IPS-NIHi7 (cell line): Measurements from ENCODE around the gene VWC2L.
A peak's percentile ranks its signal among the peaks of the same experiment; 100 is the strongest.

Experiments used
- DNase-seq: peaks from one replicate; pipeline ENCODE4 v3.0.0; 2012; ENCODE audit warnings: mixed read lengths; ENCODE audit errors: extremely low spot score

Gene VWC2L

GRCh38 chr2:214410918-214411554 is at the start of gene VWC2L:
TSS of gene VWC2L (plus strand) at chr2:214411054. CDS start at chr2:214414194, 3,140 bp downstream.
- peak; percentile 84 for DNase-seq

DNA sequence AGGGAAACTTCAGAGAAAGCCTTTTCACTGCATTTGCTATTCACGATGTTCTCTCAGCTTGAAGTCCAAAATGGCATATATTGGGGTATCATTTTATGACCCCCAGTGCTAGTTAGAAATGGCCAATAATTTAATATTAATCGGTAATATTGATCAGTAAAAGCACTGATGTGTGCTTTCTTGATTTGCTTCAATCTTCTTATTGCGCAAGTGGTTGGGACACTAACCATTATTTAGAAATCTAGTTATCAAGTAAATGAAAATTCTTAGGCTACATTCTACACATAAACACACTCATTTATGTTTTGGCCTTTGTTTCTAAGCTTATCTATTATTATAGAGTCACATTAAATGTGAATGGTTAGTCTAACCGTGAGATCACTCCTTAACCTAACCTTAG is 49.7 kb upstream of the VWC2L start:
- DNase-seq, result no peak

GRCh38 chr2:214365549-214365948 is 45.3 kb upstream of the VWC2L start:
- no peak for DNase-seq

DNA sequence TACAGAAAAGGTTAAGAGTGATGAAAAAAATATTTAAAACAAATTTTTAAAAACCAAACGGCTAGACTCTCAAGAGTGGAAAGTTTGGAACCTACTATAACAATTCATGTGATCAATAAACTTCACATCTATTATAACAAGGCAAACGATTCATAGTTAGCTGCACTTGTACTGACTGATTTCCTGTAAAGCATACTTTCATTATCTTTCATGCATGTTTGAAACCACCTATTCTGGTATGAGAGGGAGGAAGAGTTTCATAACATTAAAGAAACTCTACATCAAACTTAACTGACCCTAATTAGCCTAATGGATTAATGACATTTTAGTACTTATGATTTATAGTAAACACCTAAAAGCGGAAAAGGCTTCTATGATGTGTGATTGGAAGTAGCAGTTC is 43.7 kb upstream of the VWC2L start:
- DNase-seq, result no peak

DNA sequence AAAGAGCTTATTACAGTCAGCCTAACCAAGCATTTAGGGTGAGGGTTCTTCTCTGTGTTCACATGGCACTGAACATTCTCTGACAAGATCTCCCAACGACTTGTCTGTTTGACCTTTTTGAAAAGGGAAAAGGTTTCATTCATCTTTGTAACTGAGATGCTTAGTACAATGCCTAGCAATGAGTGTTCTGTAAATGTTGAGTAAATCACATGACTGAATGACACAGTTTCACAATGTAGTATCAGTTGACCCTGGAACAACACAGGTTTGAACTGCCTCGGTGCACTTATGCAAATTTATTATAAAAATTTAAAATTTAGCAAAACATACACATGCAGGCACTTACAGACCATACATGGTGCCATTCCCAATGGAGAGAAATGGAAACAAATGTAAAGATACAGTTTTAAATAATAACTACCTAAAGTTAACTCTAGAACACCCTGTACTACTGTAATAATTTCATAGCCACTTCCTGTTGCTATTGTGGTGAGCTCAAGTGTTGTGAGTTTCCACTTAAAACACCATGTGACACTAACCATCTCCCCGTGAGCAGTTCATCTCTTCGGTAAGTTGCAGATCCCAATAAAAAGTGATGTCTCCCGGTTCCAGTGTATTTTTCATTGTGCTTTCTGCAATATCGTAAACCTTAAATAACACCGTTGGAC is 34.1 kb upstream of the VWC2L start:
- no peak for DNase-seq

GRCh38 chr2:214377286-214377624 is 33.6 kb upstream of the VWC2L start:
- DNase-seq, result no peak

- peak; percentile 31 for DNase-seq
Observed at GRCh38 chr2:214378455-214379103, 32.3 kb upstream of the VWC2L start.

GRCh38 chr2:214379227-214379626 is 31.6 kb upstream of the VWC2L start:
- DNase-seq, result no peak

DNA sequence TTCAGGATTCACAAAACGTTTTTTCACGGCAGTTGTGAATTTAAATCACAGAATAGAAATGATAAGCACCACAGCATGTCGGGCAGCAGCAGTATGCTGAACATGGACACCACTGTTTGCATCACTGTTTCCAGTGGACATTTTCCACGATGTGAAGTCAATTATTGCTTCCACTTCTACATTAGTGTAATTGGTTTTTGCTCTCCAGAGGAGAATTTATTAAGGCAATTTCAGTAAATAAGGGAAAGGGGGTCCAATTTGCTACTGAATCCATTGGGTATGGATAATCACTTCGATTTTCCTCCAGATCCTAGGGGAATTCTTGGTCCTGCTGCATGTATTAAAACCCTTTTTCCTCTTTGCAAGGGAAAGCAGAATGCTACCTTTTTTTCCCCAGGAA is 30.2 kb upstream of the VWC2L start:
- DNase-seq, result no peak

GRCh38 chr2:214382229-214382628 is 28.6 kb upstream of the VWC2L start:
- DNase-seq, result no peak

- DNase-seq, result no peak
Observed at GRCh38 chr2:214386720-214387119, 24.1 kb upstream of the VWC2L start.

- no peak for DNase-seq
Observed at GRCh38 chr2:214389334-214389733, 21.5 kb upstream of the VWC2L start.

GRCh38 chr2:214393796-214394195 is 17.1 kb upstream of the VWC2L start:
- no peak for DNase-seq

DNA sequence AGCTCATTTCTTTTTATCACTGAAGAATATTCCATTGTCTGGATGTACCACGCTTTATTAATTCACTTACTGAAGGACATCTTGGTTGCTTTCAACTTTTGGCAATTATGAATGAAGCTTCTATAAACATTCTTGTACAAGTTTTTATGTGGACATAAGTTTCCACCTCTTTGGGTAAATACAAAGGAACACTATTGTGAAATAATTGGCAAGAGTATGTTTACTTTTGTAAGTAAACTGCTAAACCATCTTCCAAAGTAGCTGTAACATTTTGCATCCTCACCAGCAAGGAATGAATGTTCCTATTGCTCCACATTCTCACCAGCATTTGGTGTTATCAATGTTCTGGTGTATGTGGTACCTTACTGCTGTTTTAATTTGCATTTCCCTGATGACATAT is 15.8 kb upstream of the VWC2L start:
- no peak for DNase-seq

DNA sequence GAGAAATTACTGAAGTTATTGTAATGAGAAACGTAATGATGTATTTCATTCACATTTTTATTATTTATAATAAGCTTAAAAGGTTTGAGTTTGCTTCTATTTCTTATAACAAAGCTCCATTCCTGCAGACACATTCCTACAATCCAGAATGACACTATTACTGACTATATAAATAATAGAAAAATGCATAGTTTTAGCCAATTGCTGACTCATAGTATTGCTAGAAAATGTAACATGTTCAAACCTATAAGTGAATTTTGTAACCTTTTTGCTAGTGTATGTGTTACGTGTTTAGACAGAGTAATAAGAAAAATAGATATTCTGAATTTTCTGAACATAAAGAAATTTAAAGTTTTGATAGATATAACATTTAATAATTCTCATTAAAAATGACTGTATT is 9.3 kb upstream of the VWC2L start:
- DNase-seq, result no peak

DNA sequence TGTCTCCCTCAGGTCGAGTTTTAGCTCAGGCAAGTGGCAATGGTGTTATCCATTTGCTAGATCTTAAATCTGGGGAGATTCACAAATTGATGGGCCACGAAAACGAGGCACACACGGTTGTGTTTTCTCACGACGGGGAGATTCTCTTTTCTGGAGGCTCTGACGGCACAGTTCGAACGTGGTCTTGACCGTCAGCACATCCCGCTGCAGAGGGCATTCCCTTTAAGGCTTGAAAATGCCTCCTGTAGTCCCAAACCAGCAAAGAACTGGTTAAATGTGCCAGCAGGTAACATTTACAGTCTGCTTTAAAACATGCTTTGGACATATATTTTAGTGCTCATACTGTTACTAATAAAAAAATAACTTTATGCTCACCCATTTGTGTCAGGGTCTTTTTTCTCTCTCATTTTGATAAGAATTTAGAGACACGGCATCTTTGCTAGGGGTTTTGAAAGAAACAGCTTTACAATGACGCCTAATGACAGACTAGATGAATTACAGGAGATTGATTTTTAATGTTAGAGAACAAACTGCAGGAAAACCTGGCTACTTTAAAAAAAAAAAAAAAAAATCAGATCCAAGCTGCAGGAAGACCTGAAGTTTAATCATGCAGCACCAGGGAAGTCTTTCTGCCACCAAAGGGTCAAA is 602 bp upstream of the VWC2L start:
- no peak for DNase-seq

DNA sequence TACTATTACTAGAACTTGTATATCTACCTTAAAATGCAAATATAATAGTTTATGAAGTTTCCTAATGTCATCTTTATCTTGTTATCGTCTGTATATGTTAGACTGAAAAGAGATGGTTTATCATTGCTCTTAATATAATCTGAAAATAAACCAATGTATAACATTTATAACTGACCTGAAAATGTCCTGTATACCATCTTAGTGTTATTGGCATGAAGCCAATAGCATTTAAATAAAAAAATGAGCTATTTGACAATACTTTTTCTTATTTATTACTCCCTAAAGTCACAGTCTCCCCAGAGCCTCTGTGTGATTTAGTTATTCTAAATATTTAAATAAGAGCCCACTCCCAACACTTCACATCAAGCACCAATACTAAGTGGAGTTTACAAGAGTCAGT is 1.8 kb downstream of the VWC2L start:
- no peak for DNase-seq

DNA sequence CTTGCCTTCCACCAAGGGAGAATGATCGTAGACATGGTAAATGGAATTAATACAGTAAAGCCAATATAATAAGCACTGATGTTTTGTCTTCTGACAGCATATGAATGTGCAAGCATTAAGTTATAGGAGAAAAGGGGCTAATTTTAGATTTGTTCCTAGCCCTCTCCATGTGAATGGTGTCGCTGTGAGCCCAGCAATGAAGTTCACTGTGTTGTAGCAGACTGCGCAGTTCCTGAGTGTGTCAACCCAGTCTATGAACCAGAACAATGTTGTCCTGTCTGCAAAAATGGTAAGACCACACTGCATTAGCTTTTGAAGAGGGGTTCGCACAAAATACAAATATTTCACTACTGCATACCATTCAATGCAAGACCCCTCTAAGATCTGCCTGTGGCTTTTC is 25.6 kb downstream of the VWC2L start:
- DNase-seq, result no peak

- peak; percentile 37 for DNase-seq
Observed at GRCh38 chr2:214450118-214450894, 39.5 kb downstream of the VWC2L start.

GRCh38 chr2:214451516-214452275 is 40.8 kb downstream of the VWC2L start:
- no peak for DNase-seq
